HG03342 (cell line): ENCODE data around the gene USP21.
A peak's percentile ranks its signal among the peaks of the same experiment; 100 is the strongest.

Source experiments
- ATAC-seq: cut with Tn5 transposase; IDR thresholded peaks from one replicate; pipeline ENCODE4 v1.9.1; 2021; ENCODE audit warnings: mild to moderate bottlenecking, moderate library complexity; ENCODE audit not compliant: unreplicated experiment

The USP21 gene

DNA sequence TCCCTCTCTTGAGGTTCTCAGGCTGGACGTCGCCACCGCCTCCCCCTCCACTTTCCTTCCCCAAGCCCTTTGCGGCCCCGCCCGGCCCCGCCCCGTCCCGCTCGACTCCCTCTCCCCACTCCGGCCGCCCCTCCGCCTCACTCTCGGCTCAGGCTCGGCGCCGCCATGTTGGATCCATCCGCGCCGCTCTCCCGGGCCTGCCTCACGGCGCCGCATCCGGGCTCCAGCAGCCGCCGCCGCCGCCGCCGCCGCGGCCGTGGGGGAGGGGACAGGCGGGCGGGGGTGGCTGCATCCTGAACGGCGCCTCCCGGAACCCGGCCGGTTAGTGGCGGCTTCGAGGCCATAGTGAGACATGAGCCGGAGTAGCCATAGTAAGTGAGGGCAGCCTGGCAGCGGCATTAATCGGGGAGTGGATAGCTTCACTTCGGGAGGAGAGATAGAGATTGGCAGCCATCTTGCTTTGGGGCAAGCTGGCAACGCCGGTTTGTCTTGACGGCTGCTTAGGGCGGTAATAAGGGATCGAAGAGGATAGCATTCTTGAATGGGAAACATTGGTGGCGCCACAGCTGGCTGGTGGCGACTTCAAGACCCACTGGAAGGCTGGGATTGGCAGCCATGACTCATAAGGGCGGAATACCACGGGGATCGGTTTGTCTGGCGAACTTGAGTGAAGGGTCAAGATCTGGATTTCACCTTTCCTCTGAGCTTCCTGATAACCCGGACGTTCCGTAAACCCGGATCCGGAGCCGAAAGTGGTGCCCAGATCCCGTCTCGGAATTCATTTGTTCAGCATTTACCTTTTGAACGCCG, 26.7 kb upstream of the USP21 start, which contains the start of gene DEDD:
DEDD (minus strand) TSS at position 258 of the 810 bp plus-strand sequence. CDS start 8,205 bp downstream, outside the sequence.
- ATAC-seq = peak; percentile 92

- ATAC-seq = no peak
Observed at GRCh38 chr1:161133220-161133740, 26.0 kb upstream of the USP21 start.

DNA sequence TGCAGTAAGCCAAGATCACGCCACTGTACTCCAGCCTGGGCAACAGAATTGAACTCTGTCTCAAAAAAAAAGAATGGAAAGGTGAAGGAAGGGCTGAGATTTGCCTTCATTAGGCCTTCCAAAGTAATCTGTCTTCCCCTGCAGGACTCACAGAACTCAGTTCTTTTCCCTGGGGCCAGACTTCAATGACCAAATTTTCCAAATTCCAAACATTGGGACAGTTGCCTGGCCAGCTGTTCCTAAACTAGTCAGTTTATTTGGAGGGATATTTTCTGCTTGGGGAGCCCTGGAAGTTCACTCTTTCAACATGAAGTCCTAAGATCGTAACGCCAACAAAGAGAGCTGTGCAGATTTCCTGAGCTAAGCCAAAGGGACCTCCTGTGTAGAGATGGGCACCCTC, 21.4 kb upstream of the USP21 start:
- no peak for ATAC-seq

DNA sequence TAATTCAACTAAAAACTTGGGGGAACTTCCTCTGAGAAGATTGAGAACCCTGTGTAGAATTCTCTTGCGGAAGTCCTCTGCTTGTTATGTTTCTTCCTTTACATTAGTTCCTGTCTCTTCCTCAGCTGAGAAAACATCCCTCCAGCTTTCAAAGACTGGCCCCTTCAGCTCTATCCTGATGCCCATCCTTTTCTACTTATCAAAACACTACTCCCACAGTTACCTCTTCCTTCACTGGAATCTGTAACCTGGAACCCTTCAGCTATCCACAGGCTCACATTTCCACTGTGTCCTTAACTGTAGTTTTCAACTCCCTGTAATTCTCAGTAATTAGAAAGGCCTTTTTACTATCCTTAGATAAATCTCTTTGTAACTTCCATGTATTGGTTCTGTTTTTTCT, 20.9 kb upstream of the USP21 start:
- ATAC-seq = no peak

- no peak for ATAC-seq
Observed at GRCh38 chr1:161139766-161140165, 19.5 kb upstream of the USP21 start.

GRCh38 chr1:161140755-161141400, 18.4 kb upstream of the USP21 start:
- ATAC-seq = no peak

GRCh38 chr1:161145832-161146231, 13.5 kb upstream of the USP21 start:
- no peak for ATAC-seq

- ATAC-seq = peak; percentile 5
Observed at GRCh38 chr1:161153176-161153575, 6.1 kb upstream of the USP21 start.

- ATAC-seq = peak; percentile 86
Observed at GRCh38 chr1:161153682-161154337, 5.5 kb upstream of the USP21 start, which contains the start of gene UFC1. TSS of gene UFC1 (plus strand) at chr1:161153978. CDS start at chr1:161153998, 20 bp downstream.

DNA sequence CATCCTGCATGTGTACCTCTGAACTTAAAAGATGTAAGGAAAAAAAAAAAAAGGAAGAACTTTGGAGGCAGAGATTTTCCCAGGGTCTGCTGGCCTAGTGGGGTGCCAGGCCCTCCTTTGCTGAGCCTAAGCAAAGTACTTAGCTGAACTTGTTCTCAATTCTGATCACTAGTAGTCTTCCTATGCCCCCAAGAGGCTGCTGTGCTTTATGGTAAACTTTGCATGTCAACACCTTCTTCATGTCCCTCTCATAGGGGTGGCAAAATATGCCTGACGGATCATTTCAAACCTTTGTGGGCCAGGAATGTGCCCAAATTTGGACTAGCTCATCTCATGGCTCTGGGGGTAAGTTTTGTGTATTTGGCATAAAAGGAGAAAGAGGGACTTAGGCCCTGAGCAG, 1.4 kb upstream of the USP21 start:
- ATAC-seq = no peak

DNA sequence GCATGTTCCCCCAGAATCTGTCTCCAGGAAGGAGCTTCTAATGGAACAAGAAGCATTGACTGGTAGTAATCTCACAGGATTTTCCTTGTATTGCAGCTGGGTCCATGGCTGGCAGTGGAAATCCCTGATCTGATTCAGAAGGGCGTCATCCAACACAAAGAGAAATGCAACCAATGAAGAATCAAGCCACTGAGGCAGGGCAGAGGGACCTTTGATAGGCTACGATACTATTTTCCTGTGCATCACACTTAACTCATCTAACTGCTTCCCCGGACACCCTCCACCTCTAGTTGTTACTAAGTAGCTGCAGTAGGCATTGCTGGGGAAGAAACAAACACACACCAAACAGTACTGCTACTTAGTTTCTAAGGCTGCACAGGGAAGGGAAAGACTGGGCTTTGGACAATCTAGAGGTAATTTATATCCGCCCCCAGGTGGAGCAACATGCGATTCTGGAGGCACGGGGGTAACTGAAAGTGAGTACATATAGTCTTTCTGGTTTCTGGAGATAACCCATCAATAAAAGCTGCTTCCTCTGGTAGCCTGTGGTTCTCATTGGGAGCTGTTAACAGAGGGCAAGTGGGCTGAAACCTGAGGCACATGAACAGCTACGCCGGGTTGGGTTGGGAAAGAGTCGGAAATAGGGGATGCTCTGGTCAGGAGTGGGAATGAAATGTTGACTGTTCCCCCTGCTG, 837 bp upstream of the USP21 start:
- no peak for ATAC-seq

DNA sequence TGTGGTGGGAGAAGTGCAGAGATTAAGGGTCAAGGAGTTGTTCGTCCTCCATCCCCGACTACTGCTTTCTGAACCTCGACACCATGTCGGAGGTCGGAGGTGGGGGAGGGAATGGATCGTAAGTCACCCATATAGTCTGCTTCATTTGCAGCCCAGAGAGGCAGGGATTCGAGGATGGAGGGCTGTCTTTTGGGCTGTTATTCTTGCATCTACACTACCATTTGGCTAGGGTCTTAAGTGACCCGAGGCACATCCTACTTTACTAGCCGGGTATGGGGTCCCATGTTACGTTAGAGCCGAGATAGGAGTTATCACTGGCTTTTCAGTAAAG, 578 bp downstream of the USP21 start:
- ATAC-seq = no peak

GRCh38 chr1:161160671-161161145, 1.4 kb downstream of the USP21 start:
- no peak for ATAC-seq

GRCh38 chr1:161161652-161162051, 2.4 kb downstream of the USP21 start:
- ATAC-seq = no peak

DNA sequence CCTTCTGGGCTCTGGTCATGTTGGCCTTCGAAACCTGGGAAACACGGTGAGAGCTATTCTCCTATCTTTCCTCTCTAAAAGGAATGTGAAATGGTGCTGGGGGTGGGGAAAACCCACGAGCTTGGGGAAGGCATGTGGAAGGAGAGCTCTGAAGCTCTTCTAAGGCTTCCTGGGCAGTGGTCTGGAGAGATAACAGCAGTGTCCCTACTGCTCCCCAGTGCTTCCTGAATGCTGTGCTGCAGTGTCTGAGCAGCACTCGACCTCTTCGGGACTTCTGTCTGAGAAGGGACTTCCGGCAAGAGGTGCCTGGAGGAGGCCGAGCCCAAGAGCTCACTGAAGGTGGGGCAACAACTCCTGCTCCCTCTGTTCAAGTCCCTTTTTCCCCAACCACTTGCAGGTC, 2.8 kb downstream of the USP21 start:
- no peak for ATAC-seq

DNA sequence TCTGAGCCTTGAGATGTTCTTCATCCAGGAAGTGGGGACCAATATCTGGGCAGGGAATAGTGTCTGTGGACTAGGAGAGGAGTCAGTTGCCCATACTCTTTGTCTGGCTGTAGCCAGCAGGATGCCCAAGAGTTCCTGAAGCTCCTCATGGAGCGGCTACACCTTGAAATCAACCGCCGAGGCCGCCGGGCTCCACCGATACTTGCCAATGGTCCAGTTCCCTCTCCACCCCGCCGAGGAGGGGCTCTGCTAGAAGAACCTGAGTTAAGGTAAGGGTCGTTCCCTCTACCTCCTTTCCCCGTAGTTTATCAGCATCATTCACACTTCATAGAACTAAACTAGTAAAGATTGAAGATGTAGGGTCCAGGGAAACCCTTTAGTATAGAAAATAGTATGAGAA, 3.5 kb downstream of the USP21 start:
- no peak for ATAC-seq

DNA sequence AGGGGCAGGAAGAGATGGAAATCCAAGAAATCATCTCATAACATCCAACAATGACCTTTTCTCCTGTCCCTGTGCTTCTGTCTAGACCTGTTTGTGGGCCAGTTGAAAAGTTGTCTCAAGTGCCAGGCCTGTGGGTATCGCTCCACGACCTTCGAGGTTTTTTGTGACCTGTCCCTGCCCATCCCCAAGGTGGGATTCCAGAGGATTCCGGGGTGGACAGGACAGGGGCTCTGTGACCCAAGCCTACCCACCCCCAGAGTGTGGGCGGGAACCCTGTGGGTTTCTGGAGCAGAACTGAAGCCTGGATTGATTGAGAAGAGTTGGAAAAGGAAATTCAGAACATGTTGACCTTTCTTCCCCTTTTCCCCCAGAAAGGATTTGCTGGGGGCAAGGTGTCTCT, 4.5 kb downstream of the USP21 start:
- no peak for ATAC-seq

- no peak for ATAC-seq
Observed at GRCh38 chr1:161164901-161165610, 5.8 kb downstream of the USP21 start.

DNA sequence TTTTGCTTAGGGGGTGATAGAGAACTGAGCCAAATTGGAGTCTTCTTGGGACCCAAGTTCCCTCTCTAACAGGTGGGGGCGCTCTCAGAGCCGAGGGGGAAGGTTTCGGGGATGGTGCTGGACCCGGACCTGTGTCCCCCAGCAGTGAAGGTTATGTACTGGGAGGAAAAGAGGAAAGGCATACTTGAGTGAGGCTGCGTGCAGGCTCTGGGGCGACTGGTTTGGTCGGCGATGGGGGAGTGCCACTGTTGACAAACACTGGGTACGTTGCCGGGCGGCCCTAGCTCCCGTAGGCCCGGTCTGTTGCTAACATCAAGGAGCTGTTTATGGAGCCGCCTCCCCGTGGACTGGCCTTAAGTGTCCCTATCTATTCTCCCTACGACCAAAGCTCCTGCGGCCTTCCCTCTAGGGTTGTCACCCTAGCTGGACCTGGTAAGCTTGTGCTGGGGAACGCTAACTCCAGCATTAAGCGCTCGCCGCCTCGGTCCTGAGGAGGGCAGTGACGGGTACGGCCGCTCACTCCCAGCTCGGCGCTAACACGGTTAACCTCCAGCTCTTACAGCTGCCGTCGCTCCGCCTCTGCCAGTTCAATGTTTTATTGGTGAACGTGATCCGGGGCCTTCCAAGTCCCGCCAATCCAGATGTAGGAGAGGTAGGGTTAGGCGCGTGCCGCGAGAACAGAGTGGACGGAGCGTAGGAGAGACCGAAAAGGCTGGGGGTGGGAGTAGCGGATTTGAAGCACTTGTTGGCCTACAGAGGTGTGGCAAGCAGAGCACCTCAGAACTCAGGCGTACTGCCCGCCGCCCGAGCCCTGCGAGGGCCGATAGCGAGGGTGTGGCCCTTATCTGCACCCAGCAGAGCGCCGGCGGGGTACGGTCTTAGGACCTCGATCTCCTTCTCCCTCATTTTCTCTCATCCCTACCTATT, 6.7 kb downstream of the USP21 start, which contains the start of gene PPOX:
PPOX (plus strand) TSS at position 685 of the 927 bp plus-strand sequence. CDS start 422 bp downstream, outside the sequence.
- peak; percentile 91 for ATAC-seq
